HG03196 (cell line): Measurements from ENCODE around the gene SORL1-AS1.

Experiments
- ATAC-seq: cut with Tn5 transposase; IDR thresholded peaks from one replicate; pipeline ENCODE4 v1.9.1; 2021; ENCODE audit not compliant: unreplicated experiment

The SORL1-AS1 gene

GRCh38 chr11:121476379-121477032 is 23.7 kb upstream of the SORL1-AS1 start:
- ATAC-seq = no peak

- no peak for ATAC-seq
Observed at GRCh38 chr11:121474680-121475079, 21.9 kb upstream of the SORL1-AS1 start.

GRCh38 chr11:121473064-121473777 is 20.5 kb upstream of the SORL1-AS1 start:
- ATAC-seq = no peak

- no peak for ATAC-seq
Observed at GRCh38 chr11:121472312-121472711, 19.5 kb upstream of the SORL1-AS1 start.

- ATAC-seq = no peak
Observed at GRCh38 chr11:121471167-121471566, 18.4 kb upstream of the SORL1-AS1 start.

- no peak for ATAC-seq
Observed at GRCh38 chr11:121469910-121470309, 17.1 kb upstream of the SORL1-AS1 start.

- ATAC-seq = peak; percentile 48
Observed at GRCh38 chr11:121467965-121468364, 15.2 kb upstream of the SORL1-AS1 start.

- no peak for ATAC-seq
Observed at GRCh38 chr11:121467471-121467870, 14.7 kb upstream of the SORL1-AS1 start.

- no peak for ATAC-seq
Observed at GRCh38 chr11:121466063-121466794, 13.5 kb upstream of the SORL1-AS1 start.

GRCh38 chr11:121465709-121466062 is 12.9 kb upstream of the SORL1-AS1 start:
- ATAC-seq = no peak

- peak; percentile 39 for ATAC-seq
Observed at GRCh38 chr11:121464352-121464946, 11.7 kb upstream of the SORL1-AS1 start.

- ATAC-seq = peak; percentile 7
Observed at GRCh38 chr11:121463689-121464335, 11.0 kb upstream of the SORL1-AS1 start.

GRCh38 chr11:121461843-121462242 is 9.1 kb upstream of the SORL1-AS1 start:
- ATAC-seq = no peak

GRCh38 chr11:121460941-121461514 is 8.3 kb upstream of the SORL1-AS1 start:
- no peak for ATAC-seq

GRCh38 chr11:121459413-121460017 is 6.7 kb upstream of the SORL1-AS1 start:
- ATAC-seq = no peak

GRCh38 chr11:121458551-121458950 is 5.8 kb upstream of the SORL1-AS1 start:
- no peak for ATAC-seq

GRCh38 chr11:121456816-121457431 is 4.2 kb upstream of the SORL1-AS1 start:
- no peak for ATAC-seq

GRCh38 chr11:121456151-121456550 is 3.4 kb upstream of the SORL1-AS1 start:
- ATAC-seq = no peak

- no peak for ATAC-seq
Observed at GRCh38 chr11:121455115-121455514, 2.3 kb upstream of the SORL1-AS1 start.
